ENCODE data around the gene FANCC. TPM values are rescaled to one million over a fixed set of nuclear protein-coding genes. Genes with fewer than 3 reads are reported as not detected.

Gene FANCC
- total and polyA plus RNA-seq, 2 of the 13 experiments (the other 11 are each of a cell fraction or from before 2014, with no cell fraction given), result 7.4 to 8.6 TPM

DNA sequence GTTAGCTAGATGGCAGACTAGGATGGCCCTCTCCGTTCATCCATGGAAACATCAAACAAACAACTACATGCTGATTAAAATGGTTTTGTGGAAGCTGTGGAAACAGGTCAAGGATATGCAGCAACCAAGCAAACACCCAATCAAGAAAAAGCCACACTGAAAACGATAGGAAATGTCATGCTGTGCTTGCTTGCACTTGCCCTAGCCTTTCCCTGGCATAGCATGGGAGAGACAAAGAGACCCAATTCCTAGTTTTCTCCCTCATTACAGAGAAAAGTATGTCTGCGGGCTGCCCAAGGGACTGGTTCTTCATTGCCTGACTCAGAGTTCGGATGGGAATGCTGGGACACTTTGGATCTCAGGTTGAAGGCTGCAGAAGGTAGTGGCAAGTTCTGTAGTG, 98.7 kb downstream of the FANCC start:
- Histone ChIP-seq H3K27ac (ENCODE audit: extremely low read length, insufficient read depth, low read length) (no peak overlapping the region), H3K9ac (ENCODE audit: insufficient read depth, low read depth, low read length) (no peak overlapping the region), H3K27me3 (ENCODE audit: control insufficient read depth in 1 of 2, insufficient read depth in 2 of 2, low read length in 2 of 2) (no peaks in the 10 kb centered on the region), H3K9me3 (ENCODE audit: low read length) (no peaks in the 10 kb centered on the region), H3K4me3 (replicated peaks in 1 of 3; ENCODE audit: insufficient read depth in 1 of 3, low read depth in 2 of 3, low read length in 3 of 3) (no peak overlapping the region), H4K20me1 (ENCODE audit: insufficient read depth, low read length) (no peaks in the 10 kb centered on the region), H3K4me2 (ENCODE audit: low read depth, low read length) (no peak overlapping the region), H2AFZ (ENCODE audit: low read length) (no peak overlapping the region), H3K4me1 (ENCODE audit: insufficient read depth, low read length) (no peaks in the 10 kb centered on the region), H3K36me3 (replicated peaks in 1 of 2; ENCODE audit: control insufficient read depth in 1 of 2, insufficient read depth in 2 of 2, low read length in 2 of 2) (no peaks in the 10 kb centered on the region), H3K79me2 (ENCODE audit: insufficient read depth, low read length) (no peaks in the 10 kb centered on the region)
- no TSS peak for BruUV-seq (replicated peaks)
- intact Hi-C loops (cut with micrococcal nuclease; ENCODE audit: unreplicated experiment), result no loop called here
- WGBS (ENCODE audit: low lambda C conversion rate), result 88% methylated on average over 4 of the region's 4 CpGs
- no peak for DNase-seq (ENCODE audit: low spot score)
- TF ChIP-seq, protein P1, sequence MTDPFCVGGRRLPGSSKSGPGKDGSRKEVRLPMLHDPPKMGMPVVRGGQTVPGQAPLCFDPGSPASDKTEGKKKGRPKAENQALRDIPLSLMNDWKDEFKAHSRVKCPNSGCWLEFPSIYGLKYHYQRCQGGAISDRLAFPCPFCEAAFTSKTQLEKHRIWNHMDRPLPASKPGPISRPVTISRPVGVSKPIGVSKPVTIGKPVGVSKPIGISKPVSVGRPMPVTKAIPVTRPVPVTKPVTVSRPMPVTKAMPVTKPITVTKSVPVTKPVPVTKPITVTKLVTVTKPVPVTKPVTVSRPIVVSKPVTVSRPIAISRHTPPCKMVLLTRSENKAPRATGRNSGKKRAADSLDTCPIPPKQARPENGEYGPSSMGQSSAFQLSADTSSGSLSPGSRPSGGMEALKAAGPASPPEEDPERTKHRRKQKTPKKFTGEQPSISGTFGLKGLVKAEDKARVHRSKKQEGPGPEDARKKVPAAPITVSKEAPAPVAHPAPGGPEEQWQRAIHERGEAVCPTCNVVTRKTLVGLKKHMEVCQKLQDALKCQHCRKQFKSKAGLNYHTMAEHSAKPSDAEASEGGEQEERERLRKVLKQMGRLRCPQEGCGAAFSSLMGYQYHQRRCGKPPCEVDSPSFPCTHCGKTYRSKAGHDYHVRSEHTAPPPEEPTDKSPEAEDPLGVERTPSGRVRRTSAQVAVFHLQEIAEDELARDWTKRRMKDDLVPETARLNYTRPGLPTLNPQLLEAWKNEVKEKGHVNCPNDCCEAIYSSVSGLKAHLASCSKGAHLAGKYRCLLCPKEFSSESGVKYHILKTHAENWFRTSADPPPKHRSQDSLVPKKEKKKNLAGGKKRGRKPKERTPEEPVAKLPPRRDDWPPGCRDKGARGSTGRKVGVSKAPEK (CRISPR knock-in tag; IDR thresholded peaks at IDR 0.05; ENCODE audit: borderline replicate concordance), result no peak
- TF ChIP-seq ZSCAN22 (CRISPR knock-in tag; IDR thresholded peaks at IDR 0.05), result no peak
- TF ChIP-seq NCOA1 (CRISPR knock-in tag; IDR thresholded peaks at IDR 0.05), result no peak
- TF ChIP-seq ZBTB7B (CRISPR knock-in tag; IDR thresholded peaks at IDR 0.05), result no peak
- no peak for TF ChIP-seq ZNF674 (CRISPR knock-in tag; IDR thresholded peaks at IDR 0.05; ENCODE audit: low read depth)
- TF ChIP-seq ZNF136 (CRISPR knock-in tag; IDR thresholded peaks at IDR 0.05; ENCODE audit: low read depth), result no peak
- TF ChIP-seq, protein P2, sequence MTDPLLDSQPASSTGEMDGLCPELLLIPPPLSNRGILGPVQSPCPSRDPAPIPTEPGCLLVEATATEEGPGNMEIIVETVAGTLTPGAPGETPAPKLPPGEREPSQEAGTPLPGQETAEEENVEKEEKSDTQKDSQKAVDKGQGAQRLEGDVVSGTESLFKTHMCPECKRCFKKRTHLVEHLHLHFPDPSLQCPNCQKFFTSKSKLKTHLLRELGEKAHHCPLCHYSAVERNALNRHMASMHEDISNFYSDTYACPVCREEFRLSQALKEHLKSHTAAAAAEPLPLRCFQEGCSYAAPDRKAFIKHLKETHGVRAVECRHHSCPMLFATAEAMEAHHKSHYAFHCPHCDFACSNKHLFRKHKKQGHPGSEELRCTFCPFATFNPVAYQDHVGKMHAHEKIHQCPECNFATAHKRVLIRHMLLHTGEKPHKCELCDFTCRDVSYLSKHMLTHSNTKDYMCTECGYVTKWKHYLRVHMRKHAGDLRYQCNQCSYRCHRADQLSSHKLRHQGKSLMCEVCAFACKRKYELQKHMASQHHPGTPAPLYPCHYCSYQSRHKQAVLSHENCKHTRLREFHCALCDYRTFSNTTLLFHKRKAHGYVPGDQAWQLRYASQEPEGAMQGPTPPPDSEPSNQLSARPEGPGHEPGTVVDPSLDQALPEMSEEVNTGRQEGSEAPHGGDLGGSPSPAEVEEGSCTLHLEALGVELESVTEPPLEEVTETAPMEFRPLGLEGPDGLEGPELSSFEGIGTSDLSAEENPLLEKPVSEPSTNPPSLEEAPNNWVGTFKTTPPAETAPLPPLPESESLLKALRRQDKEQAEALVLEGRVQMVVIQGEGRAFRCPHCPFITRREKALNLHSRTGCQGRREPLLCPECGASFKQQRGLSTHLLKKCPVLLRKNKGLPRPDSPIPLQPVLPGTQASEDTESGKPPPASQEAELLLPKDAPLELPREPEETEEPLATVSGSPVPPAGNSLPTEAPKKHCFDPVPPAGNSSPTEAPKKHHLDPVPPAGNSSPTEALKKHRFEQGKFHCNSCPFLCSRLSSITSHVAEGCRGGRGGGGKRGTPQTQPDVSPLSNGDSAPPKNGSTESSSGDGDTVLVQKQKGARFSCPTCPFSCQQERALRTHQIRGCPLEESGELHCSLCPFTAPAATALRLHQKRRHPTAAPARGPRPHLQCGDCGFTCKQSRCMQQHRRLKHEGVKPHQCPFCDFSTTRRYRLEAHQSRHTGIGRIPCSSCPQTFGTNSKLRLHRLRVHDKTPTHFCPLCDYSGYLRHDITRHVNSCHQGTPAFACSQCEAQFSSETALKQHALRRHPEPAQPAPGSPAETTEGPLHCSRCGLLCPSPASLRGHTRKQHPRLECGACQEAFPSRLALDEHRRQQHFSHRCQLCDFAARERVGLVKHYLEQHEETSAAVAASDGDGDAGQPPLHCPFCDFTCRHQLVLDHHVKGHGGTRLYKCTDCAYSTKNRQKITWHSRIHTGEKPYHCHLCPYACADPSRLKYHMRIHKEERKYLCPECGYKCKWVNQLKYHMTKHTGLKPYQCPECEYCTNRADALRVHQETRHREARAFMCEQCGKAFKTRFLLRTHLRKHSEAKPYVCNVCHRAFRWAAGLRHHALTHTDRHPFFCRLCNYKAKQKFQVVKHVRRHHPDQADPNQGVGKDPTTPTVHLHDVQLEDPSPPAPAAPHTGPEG (CRISPR knock-in tag; IDR thresholded peaks at IDR 0.05), result no peak
- TF ChIP-seq NFE2L1 (CRISPR knock-in tag; IDR thresholded peaks at IDR 0.05; ENCODE audit: borderline replicate concordance), result no peak
- no peak for TF ChIP-seq ZNF678 (CRISPR knock-in tag; IDR thresholded peaks at IDR 0.05)
- TF ChIP-seq MYC (CRISPR knock-in tag; IDR thresholded peaks at IDR 0.05; ENCODE audit: borderline replicate concordance), result no peak
- TF ChIP-seq KLF6 (CRISPR knock-in tag; IDR thresholded peaks at IDR 0.05), result no peak
- ATAC-seq, result no peak
- no peak for FAIRE-seq
- in situ Hi-C loops (cut with HindIII; ENCODE audit: extremely low pct_ligation_motif_present, low pct_unique_long_range_greater_than_20kb), result no loop called here
- ChIA-PET POLR2A (no interaction called here), CTCF (ENCODE audit: low intra/inter-chr PET ratio, low total read pairs) (no interaction called here)
